ENCODE results near the gene HSP90AB1. TPM values are rescaled to one million over a fixed set of nuclear protein-coding genes. Genes with fewer than 3 reads are reported as not detected.

Gene HSP90AB1
- total and polyA plus RNA-seq, 7 experiments from 2014 or later: 345 to 750 (median 377) TPM

- no peaks in the 10 kb centered on the region for H3K27me3 ChIP-seq (ENCODE audit: control insufficient read depth in 2 of 2, insufficient read depth in 2 of 2, low read length in 2 of 2)
- DNase-seq (peak; percentile 53 to 83 (median 69)), ATAC-seq (peak; percentile 87)
- no peaks in the 10 kb centered on the region for H3K9me3 ChIP-seq (ENCODE audit: control insufficient read depth in 2 of 3, low read length in 3 of 3)
- peaks cover 14 to 18% of the 10 kb centered on the region in 2 donors for H3K4me1 ChIP-seq (ENCODE audit: control insufficient read depth in 2 of 2, insufficient read depth in 2 of 2, low read length in 2 of 2)
- no peaks in the 10 kb centered on the region for H3K27me3 Mint-ChIP-seq
- H3K27ac ChIP-seq (ENCODE audit: low read depth, low read length): peak within 1 kb of the TSS; percentile 87
- H3K4me3 Mint-ChIP-seq: peak within 1 kb of the TSS; percentile 80 to 94 (median 92)
- H3K4me1 Mint-ChIP-seq: peaks cover 21 to 64% (median 60%) of the 10 kb centered on the region in 7 donors
- peaks cover 0 to 40% (median 18%) of the 10 kb centered on the region in 5 donors for H3K36me3 Mint-ChIP-seq
- ChIA-PET CTCF (interaction anchor here (0.7 to 2.7 kb wide), 11 partner anchors 8 to 125 kb away, joined by 3 to 22 read pairs (median 5); partner anchors contain the start of genes AARS2 and HSP90AB1), POLR2A (interaction anchor here (0.6 to 4.7 kb wide), 9 partner anchors 10 to 125 kb away, joined by 3 to 142 read pairs (median 3); partner anchors contain the start of genes AARS2 and HSP90AB1)
- intact Hi-C loops (cut with micrococcal nuclease): loop anchor here (1.0 to 5.0 kb wide), 6 partner anchors 8 to 1805 kb away; partner anchors contain the start of genes HSP90AB1 (in 2 of the 2), NFKBIE (in 2 of the 2) and TRERF1 (in 1 of the 2)
- H3K36me3 ChIP-seq (ENCODE audit: control insufficient read depth in 2 of 3, insufficient read depth in 3 of 3, low read length in 3 of 3): peaks cover 7 to 57% (median 9%) of the 10 kb centered on the region in 3 experiments
- peak within 1 kb of the TSS; percentile 75 to 97 (median 89) for H3K27ac Mint-ChIP-seq
- H3K4me3 ChIP-seq (ENCODE audit: low read length): peak within 1 kb of the TSS; percentile 74
- H3K9me3 Mint-ChIP-seq: peaks cover 0 to 6% (median 0%) of the 10 kb centered on the region in 11 donors
Observed at GRCh38 chr6:44257025-44257752, 10.3 kb downstream of the HSP90AB1 start, which contains the start of gene SLC35B2. Gene SLC35B2, minus strand, starts transcription at chr6:44257528. Its CDS starts 118 bp downstream, at chr6:44257410.

- H3K27ac ChIP-seq (ENCODE audit: low read depth, low read length): peak overlapping the region; percentile 58
- no peaks in the 10 kb centered on the region for H3K27me3 ChIP-seq (ENCODE audit: control insufficient read depth in 2 of 2, insufficient read depth in 2 of 2, low read length in 2 of 2)
- DNase-seq (no peak), ATAC-seq (no peak)
- H3K4me3 ChIP-seq (ENCODE audit: low read length): no peak overlapping the region
- no peaks in the 10 kb centered on the region for H3K9me3 ChIP-seq (ENCODE audit: control insufficient read depth in 2 of 3, low read length in 3 of 3)
- Mint-ChIP-seq H3K27ac (peak overlapping the region; percentile 75 to 97 (median 89)), H3K36me3 (peaks cover 0 to 38% (median 16%) of the 10 kb centered on the region in 5 donors), H3K4me1 (peaks cover 27 to 67% (median 62%) of the 10 kb centered on the region in 7 donors), H3K4me3 (peak overlapping the region; percentile 80 to 94 (median 91)), H3K9me3 (peaks cover 0 to 6% (median 0%) of the 10 kb centered on the region in 11 donors), H3K27me3 (no peaks in the 10 kb centered on the region)
- peaks cover 7 to 51% (median 9%) of the 10 kb centered on the region in 3 experiments for H3K36me3 ChIP-seq (ENCODE audit: control insufficient read depth in 2 of 3, insufficient read depth in 3 of 3, low read length in 3 of 3)
- intact Hi-C loops (cut with micrococcal nuclease): loop anchor here (1.0 to 5.0 kb wide), 6 partner anchors 7 to 1806 kb away; partner anchors contain the start of genes HSP90AB1 (in 2 of the 2), NFKBIE (in 2 of the 2) and TRERF1 (in 1 of the 2)
- POLR2A ChIA-PET: interaction anchor here (1.1 to 4.7 kb wide), 2 partner anchors 10 to 11 kb away, joined by 8 to 142 read pairs; partner anchors contain the start of gene HSP90AB1
- H3K4me1 ChIP-seq (ENCODE audit: control insufficient read depth in 2 of 2, insufficient read depth in 2 of 2, low read length in 2 of 2): peaks cover 21 to 24% of the 10 kb centered on the region in 2 donors
- CTCF ChIA-PET: interaction anchor here (1.0 to 2.1 kb wide), 2 partner anchors 11 to 55 kb away, joined by 4 to 9 read pairs; partner anchors contain the start of gene AARS2
Observed at GRCh38 chr6:44257753-44258324, 10.9 kb downstream of the HSP90AB1 start.

- Histone ChIP-seq H3K27ac (ENCODE audit: low read depth, low read length) (peak overlapping the region; percentile 58), H3K4me1 (ENCODE audit: control insufficient read depth in 2 of 2, insufficient read depth in 2 of 2, low read length in 2 of 2) (peaks cover 26 to 29% of the 10 kb centered on the region in 2 donors), H3K9me3 (ENCODE audit: control insufficient read depth in 2 of 3, low read length in 3 of 3) (no peaks in the 10 kb centered on the region), H3K27me3 (ENCODE audit: control insufficient read depth in 2 of 2, insufficient read depth in 2 of 2, low read length in 2 of 2) (no peaks in the 10 kb centered on the region), H3K4me3 (ENCODE audit: low read length) (no peak overlapping the region), H3K36me3 (ENCODE audit: control insufficient read depth in 2 of 3, insufficient read depth in 3 of 3, low read length in 3 of 3) (peaks cover 5 to 46% (median 7%) of the 10 kb centered on the region in 3 experiments)
- intact Hi-C loops (cut with micrococcal nuclease): loop anchor here in 1 of 2 donors (5.0 kb wide), 1 partner anchor 1806 kb away; the partner anchor contains the start of gene TRERF1
- peaks cover 0 to 39% (median 10%) of the 10 kb centered on the region in 5 donors for H3K36me3 Mint-ChIP-seq
- ATAC-seq: no peak
- peak in 1 of 9 donors; percentile 22 for DNase-seq
- H3K27me3 Mint-ChIP-seq: no peaks in the 10 kb centered on the region
- H3K9me3 Mint-ChIP-seq: peaks cover 0 to 6% (median 0%) of the 10 kb centered on the region in 11 donors
- peak overlapping the region in 8 of 9 donors; percentile 75 to 96 (median 89) for H3K27ac Mint-ChIP-seq
- ChIA-PET POLR2A (interaction anchor here (4.7 kb wide), 1 partner anchor 12 kb away, joined by 142 read pairs; the partner anchor contains the start of gene HSP90AB1), CTCF (no interaction called here)
- peak overlapping the region; percentile 38 to 94 (median 89) for H3K4me3 Mint-ChIP-seq
- peaks cover 32 to 67% (median 62%) of the 10 kb centered on the region in 7 donors for H3K4me1 Mint-ChIP-seq
Observed at GRCh38 chr6:44258325-44258863, 11.5 kb downstream of the HSP90AB1 start.

- intact Hi-C loops (cut with micrococcal nuclease): loop anchor here in 1 of 2 donors (5.0 kb wide), 1 partner anchor 1807 kb away; the partner anchor contains the start of gene TRERF1
Observed at GRCh38 chr6:44258921-44259320, 12.0 kb downstream of the HSP90AB1 start.

GRCh38 chr6:44260011-44260410 is 13.1 kb downstream of the HSP90AB1 start:
- Mint-ChIP-seq H3K4me1 (peaks cover 46 to 66% (median 59%) of the 10 kb centered on the region in 7 donors), H3K9me3 (peaks cover 0 to 6% (median 0%) of the 10 kb centered on the region in 11 donors), H3K27ac (peak overlapping the region in 2 of 9 donors; percentile 34 to 41), H3K36me3 (peaks cover 0 to 35% (median 5%) of the 10 kb centered on the region in 5 donors), H3K27me3 (no peaks in the 10 kb centered on the region), H3K4me3 (peak overlapping the region in 1 of 10 donors; percentile 5)
- CTCF ChIA-PET: no interaction called here
- no peaks in the 10 kb centered on the region for H3K9me3 ChIP-seq (ENCODE audit: control insufficient read depth in 2 of 3, low read length in 3 of 3)
- no peak overlapping the region for H3K27ac ChIP-seq (ENCODE audit: low read depth, low read length)
- H3K4me1 ChIP-seq (ENCODE audit: control insufficient read depth in 2 of 2, insufficient read depth in 2 of 2, low read length in 2 of 2): peaks cover 40 to 41% of the 10 kb centered on the region in 2 donors
- H3K27me3 ChIP-seq (ENCODE audit: control insufficient read depth in 2 of 2, insufficient read depth in 2 of 2, low read length in 2 of 2): no peaks in the 10 kb centered on the region
- ATAC-seq (no peak), DNase-seq (no peak)
- no peak overlapping the region for H3K4me3 ChIP-seq (ENCODE audit: low read length)
- peaks cover 0 to 32% (median 0%) of the 10 kb centered on the region in 3 experiments for H3K36me3 ChIP-seq (ENCODE audit: control insufficient read depth in 2 of 3, insufficient read depth in 3 of 3, low read length in 3 of 3)
- POLR2A ChIA-PET: interaction anchor here (0.8 to 3.2 kb wide), 2 partner anchors 13 kb away, joined by 6 to 35 read pairs; partner anchors contain the start of gene HSP90AB1
- intact Hi-C loops (cut with micrococcal nuclease): no loop called here

More at GRCh38 chr6:44258921-44259320, 12.0 kb downstream of the HSP90AB1 start:
- Mint-ChIP-seq H3K9me3 (peaks cover 0 to 6% (median 0%) of the 10 kb centered on the region in 11 donors), H3K27ac (peak overlapping the region in 7 of 9 donors; percentile 73 to 93 (median 88)), H3K4me1 (peaks cover 37 to 67% (median 62%) of the 10 kb centered on the region in 7 donors), H3K27me3 (no peaks in the 10 kb centered on the region), H3K36me3 (peaks cover 0 to 41% (median 6%) of the 10 kb centered on the region in 5 donors), H3K4me3 (peak overlapping the region; percentile 38 to 94 (median 89))
- ATAC-seq (no peak), DNase-seq (no peak)
- Histone ChIP-seq H3K4me1 (ENCODE audit: control insufficient read depth in 2 of 2, insufficient read depth in 2 of 2, low read length in 2 of 2) (peaks cover 32 to 34% of the 10 kb centered on the region in 2 donors), H3K36me3 (ENCODE audit: control insufficient read depth in 2 of 3, insufficient read depth in 3 of 3, low read length in 3 of 3) (peaks cover 0 to 41% (median 7%) of the 10 kb centered on the region in 3 experiments), H3K9me3 (ENCODE audit: control insufficient read depth in 2 of 3, low read length in 3 of 3) (no peaks in the 10 kb centered on the region), H3K27ac (ENCODE audit: low read depth, low read length) (no peak overlapping the region), H3K4me3 (ENCODE audit: low read length) (no peak overlapping the region), H3K27me3 (ENCODE audit: control insufficient read depth in 2 of 2, insufficient read depth in 2 of 2, low read length in 2 of 2) (no peaks in the 10 kb centered on the region)
- POLR2A ChIA-PET: interaction anchor here (4.7 kb wide), 1 partner anchor 12 kb away, joined by 142 read pairs; the partner anchor contains the start of gene HSP90AB1
- CTCF ChIA-PET: no interaction called here

Measured in naive thymus-derived CD4-positive, alpha-beta T cell (primary cell).